Measurements from ENCODE around the gene PTF1A.

DNA sequence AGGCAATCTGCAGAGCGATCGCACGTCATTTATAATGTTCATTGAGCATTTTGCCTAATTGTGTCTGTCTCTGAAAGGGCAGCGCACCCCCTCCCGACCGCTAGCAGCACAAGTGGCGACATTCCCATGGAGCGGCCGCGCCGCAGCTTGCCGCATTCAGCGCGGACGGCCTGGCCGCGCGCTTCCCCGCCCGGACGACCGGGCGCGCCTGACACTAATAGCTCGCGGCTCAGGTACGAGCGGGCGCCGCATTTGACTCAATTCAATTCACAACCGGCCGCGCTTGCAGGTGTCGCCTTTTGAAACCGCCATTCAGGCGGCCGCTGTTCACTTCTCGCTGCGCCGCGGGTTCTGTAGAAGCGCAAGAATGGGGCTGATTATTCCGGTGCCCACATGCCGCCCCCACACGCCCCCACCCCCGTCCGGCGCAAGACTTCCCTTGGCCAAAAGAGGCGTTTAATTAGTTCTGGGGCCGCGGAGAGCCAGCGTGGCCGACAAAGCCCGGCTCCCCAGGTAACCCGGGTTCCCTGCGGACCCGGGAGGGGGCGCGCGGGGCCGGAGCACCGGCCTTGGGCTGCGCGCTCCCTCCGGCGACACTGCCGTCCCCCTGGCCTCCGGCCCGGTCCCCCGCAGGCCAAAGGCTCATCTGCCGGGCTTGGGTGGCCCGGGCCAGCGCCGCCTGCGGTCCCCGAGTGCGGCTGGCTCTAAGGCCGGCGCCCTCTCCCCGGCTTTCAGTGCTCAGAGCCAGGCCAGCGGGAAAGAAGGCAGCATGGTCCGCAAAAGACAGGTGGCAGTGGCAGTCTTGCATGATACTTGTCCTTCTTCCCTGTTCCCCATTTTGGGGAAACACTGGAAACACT, 18.7 kb upstream of the PTF1A start:
- TF ChIP-seq, protein P1, sequence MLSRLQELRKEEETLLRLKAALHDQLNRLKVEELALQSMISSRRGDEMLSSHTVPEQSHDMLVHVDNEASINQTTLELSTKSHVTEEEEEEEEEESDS (CRISPR knock-in tag; IDR thresholded peaks at IDR 0.05), result no peak
- TF ChIP-seq RBM39 (optimal IDR thresholded peaks at IDR 0.05; ENCODE audit: low read depth, low read length), result no peak
- TF ChIP-seq NR2C2 (CRISPR knock-in tag; IDR thresholded peaks at IDR 0.05), result no peak
- TF ChIP-seq NR2C2 (tag; IDR thresholded peaks at IDR 0.05), result no peak
- TF ChIP-seq, protein P2, sequence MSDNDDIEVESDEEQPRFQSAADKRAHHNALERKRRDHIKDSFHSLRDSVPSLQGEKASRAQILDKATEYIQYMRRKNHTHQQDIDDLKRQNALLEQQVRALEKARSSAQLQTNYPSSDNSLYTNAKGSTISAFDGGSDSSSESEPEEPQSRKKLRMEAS (CRISPR knock-in tag; IDR thresholded peaks at IDR 0.05), result no peak
- TF ChIP-seq, protein P3, sequence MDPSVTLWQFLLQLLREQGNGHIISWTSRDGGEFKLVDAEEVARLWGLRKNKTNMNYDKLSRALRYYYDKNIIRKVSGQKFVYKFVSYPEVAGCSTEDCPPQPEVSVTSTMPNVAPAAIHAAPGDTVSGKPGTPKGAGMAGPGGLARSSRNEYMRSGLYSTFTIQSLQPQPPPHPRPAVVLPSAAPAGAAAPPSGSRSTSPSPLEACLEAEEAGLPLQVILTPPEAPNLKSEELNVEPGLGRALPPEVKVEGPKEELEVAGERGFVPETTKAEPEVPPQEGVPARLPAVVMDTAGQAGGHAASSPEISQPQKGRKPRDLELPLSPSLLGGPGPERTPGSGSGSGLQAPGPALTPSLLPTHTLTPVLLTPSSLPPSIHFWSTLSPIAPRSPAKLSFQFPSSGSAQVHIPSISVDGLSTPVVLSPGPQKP (CRISPR knock-in tag; IDR thresholded peaks at IDR 0.05), result no peak
- no peak for TF ChIP-seq PHF8 (IDR thresholded peaks at IDR 0.05; ENCODE audit: borderline replicate concordance, low read length)
- no peak for TF ChIP-seq FOXM1 (IDR thresholded peaks at IDR 0.05; ENCODE audit: low read depth)
- TF ChIP-seq FOXM1 (CRISPR knock-in tag; IDR thresholded peaks at IDR 0.05; ENCODE audit: low read depth), result no peak
- TF ChIP-seq DLX4 (CRISPR knock-in tag; IDR thresholded peaks at IDR 0.05), result no peak
- TF ChIP-seq EGR1 (conservative IDR thresholded peaks at IDR 0.05), result no peak
- TF ChIP-seq, protein P4, sequence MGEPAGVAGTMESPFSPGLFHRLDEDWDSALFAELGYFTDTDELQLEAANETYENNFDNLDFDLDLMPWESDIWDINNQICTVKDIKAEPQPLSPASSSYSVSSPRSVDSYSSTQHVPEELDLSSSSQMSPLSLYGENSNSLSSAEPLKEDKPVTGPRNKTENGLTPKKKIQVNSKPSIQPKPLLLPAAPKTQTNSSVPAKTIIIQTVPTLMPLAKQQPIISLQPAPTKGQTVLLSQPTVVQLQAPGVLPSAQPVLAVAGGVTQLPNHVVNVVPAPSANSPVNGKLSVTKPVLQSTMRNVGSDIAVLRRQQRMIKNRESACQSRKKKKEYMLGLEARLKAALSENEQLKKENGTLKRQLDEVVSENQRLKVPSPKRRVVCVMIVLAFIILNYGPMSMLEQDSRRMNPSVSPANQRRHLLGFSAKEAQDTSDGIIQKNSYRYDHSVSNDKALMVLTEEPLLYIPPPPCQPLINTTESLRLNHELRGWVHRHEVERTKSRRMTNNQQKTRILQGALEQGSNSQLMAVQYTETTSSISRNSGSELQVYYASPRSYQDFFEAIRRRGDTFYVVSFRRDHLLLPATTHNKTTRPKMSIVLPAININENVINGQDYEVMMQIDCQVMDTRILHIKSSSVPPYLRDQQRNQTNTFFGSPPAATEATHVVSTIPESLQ (CRISPR knock-in tag; IDR thresholded peaks at IDR 0.05), result no peak
